ENCODE measurements around the gene APBA2. TPM values are rescaled to one million over a fixed set of nuclear protein-coding genes. Genes with fewer than 3 reads are reported as not detected.

Gene APBA2
- total RNA-seq, 2 donors from 2014 or later: 0.47 to 0.48 TPM

GRCh38 chr15:28991236-28992171 lies 105.7 kb downstream of the APBA2 start:
- H3K36me3 ChIP-seq: no peaks in the 10 kb centered on the region

GRCh38 chr15:28992336-28992864 lies 106.6 kb downstream of the APBA2 start:
- Histone ChIP-seq H3K4me3 (no peak overlapping the region), H3K9me3 (no peaks in the 10 kb centered on the region), H3K27ac (peak overlapping the region; percentile 59 to 67), H3K27me3 (no peaks in the 10 kb centered on the region), H3K4me1 (peaks cover 0 to 12% of the 10 kb centered on the region in 2 donors), H3K36me3 (no peaks in the 10 kb centered on the region)
- no peak for DNase-seq (ENCODE audit: low spot score)
- no peak for TF ChIP-seq CTCF (IDR thresholded peaks at IDR 0.05)

More at GRCh38 chr15:28991236-28992171, 105.7 kb downstream of the APBA2 start:
- no peak for DNase-seq (ENCODE audit: low spot score)
- H3K9me3 ChIP-seq: no peaks in the 10 kb centered on the region
- no peaks in the 10 kb centered on the region for H3K27me3 ChIP-seq
- peaks cover 0 to 12% of the 10 kb centered on the region in 2 donors for H3K4me1 ChIP-seq
- no peak overlapping the region for H3K4me3 ChIP-seq
- no peak for TF ChIP-seq CTCF (IDR thresholded peaks at IDR 0.05)
- H3K27ac ChIP-seq: no peak overlapping the region

GRCh38 chr15:28993051-28993719 lies 107.4 kb downstream of the APBA2 start:
- H3K27me3 ChIP-seq: no peaks in the 10 kb centered on the region
- DNase-seq (ENCODE audit: low spot score): no peak
- TF ChIP-seq CTCF (IDR thresholded peaks at IDR 0.05): no peak
- peak overlapping the region; percentile 59 to 67 for H3K27ac ChIP-seq
- H3K36me3 ChIP-seq: no peaks in the 10 kb centered on the region
- H3K9me3 ChIP-seq: no peaks in the 10 kb centered on the region
- H3K4me3 ChIP-seq: no peak overlapping the region
- H3K4me1 ChIP-seq: peaks cover 0 to 12% of the 10 kb centered on the region in 2 donors

GRCh38 chr15:28993720-28994053 lies 107.9 kb downstream of the APBA2 start:
- Histone ChIP-seq H3K4me1 (peaks cover 0 to 12% of the 10 kb centered on the region in 2 donors), H3K4me3 (no peak overlapping the region), H3K9me3 (no peaks in the 10 kb centered on the region), H3K27me3 (no peaks in the 10 kb centered on the region), H3K27ac (peak overlapping the region; percentile 59 to 67), H3K36me3 (no peaks in the 10 kb centered on the region)
- TF ChIP-seq CTCF (IDR thresholded peaks at IDR 0.05): no peak
- no peak for DNase-seq (ENCODE audit: low spot score)

- Histone ChIP-seq H3K27me3 (no peaks in the 10 kb centered on the region), H3K4me3 (no peak overlapping the region), H3K4me1 (peaks cover 0 to 12% of the 10 kb centered on the region in 2 donors), H3K36me3 (no peaks in the 10 kb centered on the region), H3K27ac (no peak overlapping the region), H3K9me3 (no peaks in the 10 kb centered on the region)
- DNase-seq (ENCODE audit: low spot score): no peak
- TF ChIP-seq CTCF (IDR thresholded peaks at IDR 0.05): no peak
Observed at GRCh38 chr15:28994142-28994830, 108.5 kb downstream of the APBA2 start.

Measured in right atrium auricular region (tissue), 2 donors.